GM23338 (cell line): ENCODE data around the gene HECTD2. TPM values are rescaled to one million over a fixed set of nuclear protein-coding genes. Genes with fewer than 3 reads are reported as not detected.

Experiments
- ATAC-seq: fragments of 200-7000 bp; cut with Tn5 transposase; 3 replicates; pipeline ENCODE4 v1.9.1; 2020
- DNase-seq: peaks from one replicate; pipeline ENCODE4 v3.0.0-alpha.2; 2015; ENCODE audit warnings: low spot score
- H2AFZ ChIP-seq: fragments of 200-600 bp; sonication (generic); 2 replicates; pipeline ENCODE4 v1.8.0; 2016; ENCODE audit warnings: antibody characterized with exemption, mild to moderate bottlenecking, moderate library complexity
- H3F3A ChIP-seq: fragments of 200-600 bp; sonication (generic); replicated peaks from 2 replicates; pipeline ENCODE4 v1.8.0; 2017; ENCODE audit warnings: antibody characterized with exemption, mixed run types, low read depth
- H3K27ac ChIP-seq: fragments of 200-600 bp; sonication (generic); 2 replicates; pipeline ENCODE4 v1.6.1; 2016; ENCODE audit warnings: low read depth
- H3K27me3 ChIP-seq: fragments of 200-600 bp; sonication (generic); 2 replicates; pipeline ENCODE4 v1.8.0; 2016; ENCODE audit warnings: mild to moderate bottlenecking, mixed run types, moderate library complexity; ENCODE audit not compliant: insufficient read depth
- H3K36me3 ChIP-seq: fragments of 200-600 bp; sonication (generic); 2 replicates; pipeline ENCODE4 v1.8.0; 2016; ENCODE audit warnings: mild to moderate bottlenecking; ENCODE audit not compliant: insufficient read depth
- H3K4me1 ChIP-seq: fragments of 200-600 bp; sonication (generic); 2 replicates; pipeline ENCODE4 v1.8.0; 2016; ENCODE audit warnings: mild to moderate bottlenecking, moderate library complexity; ENCODE audit not compliant: insufficient read depth
- H3K4me2 ChIP-seq: fragments of 200-600 bp; sonication (generic); 2 replicates; pipeline ENCODE4 v1.7.1; 2017; ENCODE audit warnings: mixed run types
- H3K4me3 ChIP-seq: fragments of 200-600 bp; sonication (generic); 2 replicates; pipeline ENCODE4 v1.6.1; 2016; ENCODE audit warnings: mixed run types
- H3K79me2 ChIP-seq: fragments of 200-600 bp; sonication (generic); replicated peaks from 2 replicates; pipeline ENCODE4 v1.8.0; 2017; ENCODE audit warnings: mild to moderate bottlenecking; ENCODE audit not compliant: insufficient read depth
- H3K9me2 ChIP-seq: fragments of 200-600 bp; sonication (generic); 2 replicates; pipeline ENCODE4 v1.8.0; 2017; ENCODE audit not compliant: insufficient read depth
- H4K20me1 ChIP-seq: fragments of 200-600 bp; sonication (generic); replicated peaks from 2 replicates; pipeline ENCODE4 v1.8.0; 2017; ENCODE audit warnings: mild to moderate bottlenecking; ENCODE audit not compliant: insufficient read depth
- H3K27ac Mint-ChIP-seq: 2 replicates; pipeline ENCODE4 v1.8.0; 2020; ENCODE audit warnings: inconsistent platforms, mild to moderate bottlenecking, moderate library complexity, mixed read lengths
- H3K27me3 Mint-ChIP-seq: 3 replicates; pipeline ENCODE4 v1.8.0; 2022; ENCODE audit warnings: low read depth, mild to moderate bottlenecking, moderate library complexity, mixed read lengths, inconsistent platforms; ENCODE audit not compliant: insufficient read depth, poor library complexity
- H3K36me3 Mint-ChIP-seq: 3 replicates; pipeline ENCODE4 v1.8.0; 2021; ENCODE audit warnings: low read depth, mild to moderate bottlenecking, inconsistent platforms, moderate library complexity, mixed read lengths
- H3K4me1 Mint-ChIP-seq: 3 replicates; pipeline ENCODE4 v1.8.0; 2020; ENCODE audit warnings: mild to moderate bottlenecking, inconsistent platforms, mixed read lengths
- H3K4me3 Mint-ChIP-seq: 3 replicates; pipeline ENCODE4 v1.8.0; 2021; ENCODE audit warnings: moderate library complexity, mild to moderate bottlenecking, inconsistent platforms, mixed read lengths
- H3K9me3 Mint-ChIP-seq: 3 replicates; pipeline ENCODE4 v1.8.0; 2020; ENCODE audit warnings: moderate library complexity, mild to moderate bottlenecking, inconsistent platforms, mixed read lengths
- CREB1 ChIP-seq: fragments of 250-450 bp; sonication (Bioruptor Pico); IDR thresholded peaks from 2 replicates; pipeline ENCODE4 v1.5.0; 2020; ENCODE audit warnings: low read depth, mild to moderate bottlenecking, moderate library complexity
- CTCF ChIP-seq, 2 experiments: fragments of 200-600 bp in 1 of 2; sonication (generic) in 1 of 2; conservative IDR thresholded peaks; 2 replicates each; pipeline versions ENCODE4 v1.5.1 to v1.6.1; 2016 to 2017; ENCODE audit warnings: antibody characterized with exemption in 2 of 2, low read depth in 2 of 2, mild to moderate bottlenecking in 2 of 2, moderate library complexity in 1 of 2
- ETS1 ChIP-seq: IDR thresholded peaks from 2 replicates; pipeline ENCODE4 v1.6.1; 2016; ENCODE audit warnings: antibody characterized with exemption
- EZH2 ChIP-seq: fragments of 200-600 bp; sonication (generic); IDR thresholded peaks from one replicate; pipeline ENCODE4 v1.8.0; 2017; ENCODE audit warnings: antibody characterized with exemption, mild to moderate bottlenecking, low read depth; ENCODE audit not compliant: unreplicated experiment
- EZH2phosphoT487 ChIP-seq: fragments of 200-600 bp; sonication (generic); IDR thresholded peaks from one replicate; pipeline ENCODE4 v1.8.1; 2018; ENCODE audit warnings: antibody characterized with exemption; ENCODE audit not compliant: unreplicated experiment
- JUNB ChIP-seq: IDR thresholded peaks from one replicate; pipeline ENCODE4 v1.6.1; 2016; ENCODE audit warnings: antibody characterized with exemption; ENCODE audit not compliant: unreplicated experiment
- NANOG ChIP-seq: IDR thresholded peaks from 2 replicates; pipeline ENCODE4 v1.6.1; 2016; ENCODE audit warnings: antibody characterized with exemption, borderline replicate concordance
- STAT1 ChIP-seq: IDR thresholded peaks from one replicate; pipeline ENCODE4 v1.6.1; 2016; ENCODE audit warnings: antibody characterized with exemption; ENCODE audit not compliant: unreplicated experiment
- ZNF114 ChIP-seq: fragments of 250-450 bp; sonication (Bioruptor Pico); IDR thresholded peaks from 2 replicates; pipeline ENCODE4 v1.5.0; 2020; ENCODE audit warnings: mild to moderate bottlenecking, moderate library complexity
- ZNF331 ChIP-seq: fragments of 250-450 bp; sonication (Bioruptor Pico); IDR thresholded peaks from 2 replicates; pipeline ENCODE4 v1.5.0; 2020; ENCODE audit warnings: low read depth, mild to moderate bottlenecking, moderate library complexity
- polyA plus RNA-seq: library from polyadenylated mRNA; unstranded; fragments of >200 nt; fragmentation: Nextera tagmentation; extraction: Ambion mirVana; gene quantifications from 2 replicates; pipeline ENCODE4 v1.2.1, GENCODE V29; 2016
- total RNA-seq: library from RNA; depleted of rRNA; stranded (reverse); fragments of >200 nt; shearing (Covaris generic); gene quantifications from 2 replicates; pipeline ENCODE4 v1.2.3, GENCODE V29; 2014
- TF ChIP-seq, protein P1 (sequence below): IDR thresholded peaks from one replicate; pipeline ENCODE4 v1.6.1; 2018; ENCODE audit warnings: antibody characterized with exemption; ENCODE audit not compliant: unreplicated experiment
- TF ChIP-seq, protein P2 (sequence below): fragments of 250-450 bp; sonication (Bioruptor Pico); IDR thresholded peaks from 2 replicates; pipeline ENCODE4 v1.5.0; 2020; ENCODE audit warnings: mild to moderate bottlenecking, moderate library complexity

The HECTD2 gene
- total and polyA plus RNA-seq, 2 experiments from 2014 or later, result 8.5 to 14.4 TPM

DNA sequence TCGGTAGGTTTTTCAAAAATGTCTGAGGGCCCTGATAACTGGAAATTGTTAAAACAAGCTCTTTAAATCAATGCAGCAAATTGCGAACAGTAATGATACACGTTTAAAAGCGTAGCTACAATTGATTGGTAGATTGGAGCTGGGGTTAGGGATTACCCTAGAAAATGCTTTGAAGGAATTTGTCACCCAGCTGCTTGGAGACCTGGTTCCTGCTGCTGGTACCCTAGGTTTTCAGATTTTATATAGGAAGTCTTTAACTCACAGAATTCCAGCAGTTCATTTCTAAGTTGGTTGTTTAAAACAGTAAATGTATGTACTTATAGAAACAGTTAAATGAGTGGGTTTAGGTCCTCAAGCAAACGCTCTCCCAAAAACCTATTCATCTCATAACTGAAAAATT, 1.5 kb downstream of the HECTD2 start:
- Histone ChIP-seq H3F3A (no peaks in the 10 kb centered on the region), H3K4me3 (peak overlapping the region; percentile 71; the same call in 1 of the 2 replicates), H3K79me2 (peaks cover 35% of the 10 kb centered on the region), H3K27me3 (peaks cover 11% of the 10 kb centered on the region; the same call in 1 of the 2 replicates), H3K9me2 (no peaks in the 10 kb centered on the region), H3K4me1 (peaks cover 31% of the 10 kb centered on the region), H3K36me3 (no peaks in the 10 kb centered on the region), H3K4me2 (peak overlapping the region; percentile 92), H4K20me1 (peaks cover 7% of the 10 kb centered on the region; the same call in 1 of the 2 replicates), H2AFZ (no peak overlapping the region), H3K27ac (no peak overlapping the region)
- no peaks in the 10 kb centered on the region for H3K9me3 Mint-ChIP-seq
- peaks cover 12% of the 10 kb centered on the region for H3K27me3 Mint-ChIP-seq
- H3K4me3 Mint-ChIP-seq, result peak overlapping the region; percentile 76
- H3K4me1 Mint-ChIP-seq, result peaks cover 24% of the 10 kb centered on the region
- no peak overlapping the region for H3K27ac Mint-ChIP-seq
- no peaks in the 10 kb centered on the region; the same call in 2 of the 3 replicates for H3K36me3 Mint-ChIP-seq
- TF ChIP-seq CREB1 (CRISPR knock-in tag), result no peak
- TF ChIP-seq, protein P1, sequence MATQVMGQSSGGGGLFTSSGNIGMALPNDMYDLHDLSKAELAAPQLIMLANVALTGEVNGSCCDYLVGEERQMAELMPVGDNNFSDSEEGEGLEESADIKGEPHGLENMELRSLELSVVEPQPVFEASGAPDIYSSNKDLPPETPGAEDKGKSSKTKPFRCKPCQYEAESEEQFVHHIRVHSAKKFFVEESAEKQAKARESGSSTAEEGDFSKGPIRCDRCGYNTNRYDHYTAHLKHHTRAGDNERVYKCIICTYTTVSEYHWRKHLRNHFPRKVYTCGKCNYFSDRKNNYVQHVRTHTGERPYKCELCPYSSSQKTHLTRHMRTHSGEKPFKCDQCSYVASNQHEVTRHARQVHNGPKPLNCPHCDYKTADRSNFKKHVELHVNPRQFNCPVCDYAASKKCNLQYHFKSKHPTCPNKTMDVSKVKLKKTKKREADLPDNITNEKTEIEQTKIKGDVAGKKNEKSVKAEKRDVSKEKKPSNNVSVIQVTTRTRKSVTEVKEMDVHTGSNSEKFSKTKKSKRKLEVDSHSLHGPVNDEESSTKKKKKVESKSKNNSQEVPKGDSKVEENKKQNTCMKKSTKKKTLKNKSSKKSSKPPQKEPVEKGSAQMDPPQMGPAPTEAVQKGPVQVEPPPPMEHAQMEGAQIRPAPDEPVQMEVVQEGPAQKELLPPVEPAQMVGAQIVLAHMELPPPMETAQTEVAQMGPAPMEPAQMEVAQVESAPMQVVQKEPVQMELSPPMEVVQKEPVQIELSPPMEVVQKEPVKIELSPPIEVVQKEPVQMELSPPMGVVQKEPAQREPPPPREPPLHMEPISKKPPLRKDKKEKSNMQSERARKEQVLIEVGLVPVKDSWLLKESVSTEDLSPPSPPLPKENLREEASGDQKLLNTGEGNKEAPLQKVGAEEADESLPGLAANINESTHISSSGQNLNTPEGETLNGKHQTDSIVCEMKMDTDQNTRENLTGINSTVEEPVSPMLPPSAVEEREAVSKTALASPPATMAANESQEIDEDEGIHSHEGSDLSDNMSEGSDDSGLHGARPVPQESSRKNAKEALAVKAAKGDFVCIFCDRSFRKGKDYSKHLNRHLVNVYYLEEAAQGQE, result no peak
- no peak for TF ChIP-seq ETS1
- TF ChIP-seq EZH2phosphoT487, result no peak
- TF ChIP-seq CTCF (conservative IDR thresholded peaks at IDR 0.05; ENCODE audit: low read depth in 2 of 2), result no peak
- TF ChIP-seq JUNB, result no peak
- no peak for TF ChIP-seq ZNF331 (CRISPR knock-in tag)
- no peak for TF ChIP-seq EZH2
- TF ChIP-seq ZNF114 (CRISPR knock-in tag), result no peak
- no peak for TF ChIP-seq STAT1
- TF ChIP-seq, protein P2, sequence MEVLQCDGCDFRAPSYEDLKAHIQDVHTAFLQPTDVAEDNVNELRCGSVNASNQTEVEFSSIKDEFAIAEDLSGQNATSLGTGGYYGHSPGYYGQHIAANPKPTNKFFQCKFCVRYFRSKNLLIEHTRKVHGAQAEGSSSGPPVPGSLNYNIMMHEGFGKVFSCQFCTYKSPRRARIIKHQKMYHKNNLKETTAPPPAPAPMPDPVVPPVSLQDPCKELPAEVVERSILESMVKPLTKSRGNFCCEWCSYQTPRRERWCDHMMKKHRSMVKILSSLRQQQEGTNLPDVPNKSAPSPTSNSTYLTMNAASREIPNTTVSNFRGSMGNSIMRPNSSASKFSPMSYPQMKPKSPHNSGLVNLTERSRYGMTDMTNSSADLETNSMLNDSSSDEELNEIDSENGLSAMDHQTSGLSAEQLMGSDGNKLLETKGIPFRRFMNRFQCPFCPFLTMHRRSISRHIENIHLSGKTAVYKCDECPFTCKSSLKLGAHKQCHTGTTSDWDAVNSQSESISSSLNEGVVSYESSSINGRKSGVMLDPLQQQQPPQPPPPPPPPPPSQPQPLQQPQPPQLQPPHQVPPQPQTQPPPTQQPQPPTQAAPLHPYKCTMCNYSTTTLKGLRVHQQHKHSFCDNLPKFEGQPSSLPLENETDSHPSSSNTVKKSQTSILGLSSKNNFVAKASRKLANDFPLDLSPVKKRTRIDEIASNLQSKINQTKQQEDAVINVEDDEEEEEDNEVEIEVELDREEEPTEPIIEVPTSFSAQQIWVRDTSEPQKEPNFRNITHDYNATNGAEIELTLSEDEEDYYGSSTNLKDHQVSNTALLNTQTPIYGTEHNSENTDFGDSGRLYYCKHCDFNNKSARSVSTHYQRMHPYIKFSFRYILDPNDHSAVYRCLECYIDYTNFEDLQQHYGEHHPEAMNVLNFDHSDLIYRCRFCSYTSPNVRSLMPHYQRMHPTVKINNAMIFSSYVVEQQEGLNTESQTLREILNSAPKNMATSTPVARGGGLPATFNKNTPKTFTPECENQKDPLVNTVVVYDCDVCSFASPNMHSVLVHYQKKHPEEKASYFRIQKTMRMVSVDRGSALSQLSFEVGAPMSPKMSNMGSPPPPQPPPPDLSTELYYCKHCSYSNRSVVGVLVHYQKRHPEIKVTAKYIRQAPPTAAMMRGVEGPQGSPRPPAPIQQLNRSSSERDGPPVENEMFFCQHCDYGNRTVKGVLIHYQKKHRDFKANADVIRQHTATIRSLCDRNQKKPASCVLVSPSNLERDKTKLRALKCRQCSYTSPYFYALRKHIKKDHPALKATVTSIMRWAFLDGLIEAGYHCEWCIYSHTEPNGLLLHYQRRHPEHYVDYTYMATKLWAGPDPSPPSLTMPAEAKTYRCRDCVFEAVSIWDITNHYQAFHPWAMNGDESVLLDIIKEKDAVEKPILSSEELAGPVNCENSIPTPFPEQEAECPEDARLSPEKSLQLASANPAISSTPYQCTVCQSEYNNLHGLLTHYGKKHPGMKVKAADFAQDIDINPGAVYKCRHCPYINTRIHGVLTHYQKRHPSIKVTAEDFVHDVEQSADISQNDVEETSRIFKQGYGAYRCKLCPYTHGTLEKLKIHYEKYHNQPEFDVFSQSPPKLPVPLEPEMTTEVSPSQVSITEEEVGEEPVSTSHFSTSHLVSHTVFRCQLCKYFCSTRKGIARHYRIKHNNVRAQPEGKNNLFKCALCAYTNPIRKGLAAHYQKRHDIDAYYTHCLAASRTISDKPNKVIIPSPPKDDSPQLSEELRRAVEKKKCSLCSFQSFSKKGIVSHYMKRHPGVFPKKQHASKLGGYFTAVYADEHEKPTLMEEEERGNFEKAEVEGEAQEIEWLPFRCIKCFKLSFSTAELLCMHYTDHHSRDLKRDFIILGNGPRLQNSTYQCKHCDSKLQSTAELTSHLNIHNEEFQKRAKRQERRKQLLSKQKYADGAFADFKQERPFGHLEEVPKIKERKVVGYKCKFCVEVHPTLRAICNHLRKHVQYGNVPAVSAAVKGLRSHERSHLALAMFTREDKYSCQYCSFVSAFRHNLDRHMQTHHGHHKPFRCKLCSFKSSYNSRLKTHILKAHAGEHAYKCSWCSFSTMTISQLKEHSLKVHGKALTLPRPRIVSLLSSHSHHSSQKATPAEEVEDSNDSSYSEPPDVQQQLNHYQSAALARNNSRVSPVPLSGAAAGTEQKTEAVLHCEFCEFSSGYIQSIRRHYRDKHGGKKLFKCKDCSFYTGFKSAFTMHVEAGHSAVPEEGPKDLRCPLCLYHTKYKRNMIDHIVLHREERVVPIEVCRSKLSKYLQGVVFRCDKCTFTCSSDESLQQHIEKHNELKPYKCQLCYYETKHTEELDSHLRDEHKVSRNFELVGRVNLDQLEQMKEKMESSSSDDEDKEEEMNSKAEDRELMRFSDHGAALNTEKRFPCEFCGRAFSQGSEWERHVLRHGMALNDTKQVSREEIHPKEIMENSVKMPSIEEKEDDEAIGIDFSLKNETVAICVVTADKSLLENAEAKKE (CRISPR knock-in tag), result no peak
- no peak for TF ChIP-seq NANOG
- DNase-seq, result no peak
- ATAC-seq, result no peak
